ENCODE data around the gene OR2G2. TPM values are rescaled to one million over a fixed set of nuclear protein-coding genes. Genes with fewer than 3 reads are reported as not detected.

The OR2G2 gene
- total and polyA plus RNA-seq, 4 experiments from 2014 or later = not detected

GRCh38 chr1:247638781-247639180, 50.6 kb downstream of the OR2G2 start:
- Histone ChIP-seq H3K27me3 (ENCODE audit: insufficient read depth, low read length) (no peaks in the 10 kb centered on the region), H3K4me3 (ENCODE audit: low read length in 2 of 2) (no peak overlapping the region), H3K36me3 (ENCODE audit: insufficient read depth, low read length) (no peaks in the 10 kb centered on the region), H3K4me1 (ENCODE audit: insufficient read depth, low read length) (no peaks in the 10 kb centered on the region), H3K27ac (ENCODE audit: low read depth, low read length) (no peak overlapping the region), H3K9me3 (ENCODE audit: control insufficient read depth in 1 of 2, low read length in 2 of 2) (no peaks in the 10 kb centered on the region)
- peaks cover 21 to 25% of the 10 kb centered on the region in 2 donors for H3K27me3 Mint-ChIP-seq
- intact Hi-C loops (cut with micrococcal nuclease) = no loop called here
- ChIA-PET CTCF (ENCODE audit: partially characterized antibody) (no interaction called here), POLR2A (ENCODE audit: partially characterized antibody) (no interaction called here)
- peaks cover 0 to 3% of the 10 kb centered on the region in 2 donors for H3K36me3 Mint-ChIP-seq
- H3K9me3 Mint-ChIP-seq = peaks cover 0 to 12% (median 5%) of the 10 kb centered on the region in 8 donors
- no peak overlapping the region for H3K27ac Mint-ChIP-seq
- H3K4me3 Mint-ChIP-seq = peak overlapping the region in 2 of 8 donors; percentile 19 to 59
- DNase-seq = no peak
- peaks cover 0 to 2% (median under 1%) of the 10 kb centered on the region in 4 donors for H3K4me1 Mint-ChIP-seq

Other genes with a start within 250 kb of the OR2G2 start
- 10 to 100 TPM; 13.8 to 14.6 TPM for gene NLRP3, start 172.2 kb upstream of the OR2G2 start, total RNA-seq
- gene NLRP3, start 172.2 kb upstream of the OR2G2 start, polyA plus RNA-seq = 1 to 10 TPM; 3.4 to 4.5 TPM
- gene OR2B11, start 130.3 kb upstream of the OR2G2 start, total RNA-seq = not detected
- not detected for gene OR2B11, start 130.3 kb upstream of the OR2G2 start, polyA plus RNA-seq
- not detected for gene OR2C3, start 51.9 kb upstream of the OR2G2 start, total RNA-seq
- gene OR2C3, start 51.9 kb upstream of the OR2G2 start, polyA plus RNA-seq = not detected
- not detected for gene GCSAML, start 39.2 kb upstream of the OR2G2 start, total RNA-seq
- gene GCSAML, start 39.2 kb upstream of the OR2G2 start, polyA plus RNA-seq = not detected
- gene OR2G3, start 17.2 kb downstream of the OR2G2 start, total RNA-seq = not detected
- not detected for gene OR2G3, start 17.2 kb downstream of the OR2G2 start, polyA plus RNA-seq
- gene OR13G1, start 91.4 kb downstream of the OR2G2 start, total RNA-seq = not detected
- not detected for gene OR13G1, start 91.4 kb downstream of the OR2G2 start, polyA plus RNA-seq
- gene OR6F1, start 128.3 kb downstream of the OR2G2 start, total RNA-seq = not detected
- gene OR6F1, start 128.3 kb downstream of the OR2G2 start, polyA plus RNA-seq = not detected
- gene OR14K1, start 150.3 kb downstream of the OR2G2 start, total RNA-seq = not detected
- gene OR14K1, start 150.3 kb downstream of the OR2G2 start, polyA plus RNA-seq = not detected
- gene OR14A2, start 159.8 kb downstream of the OR2G2 start, total RNA-seq = not detected
- not detected for gene OR14A2, start 159.8 kb downstream of the OR2G2 start, polyA plus RNA-seq
- gene OR1C1, start 172.2 kb downstream of the OR2G2 start, total RNA-seq = not detected
- not detected for gene OR1C1, start 172.2 kb downstream of the OR2G2 start, polyA plus RNA-seq
- not detected for gene OR14A16, start 235.8 kb downstream of the OR2G2 start, total RNA-seq
- gene OR14A16, start 235.8 kb downstream of the OR2G2 start, polyA plus RNA-seq = not detected